ENCODE results near the gene TRPV6.

DNA sequence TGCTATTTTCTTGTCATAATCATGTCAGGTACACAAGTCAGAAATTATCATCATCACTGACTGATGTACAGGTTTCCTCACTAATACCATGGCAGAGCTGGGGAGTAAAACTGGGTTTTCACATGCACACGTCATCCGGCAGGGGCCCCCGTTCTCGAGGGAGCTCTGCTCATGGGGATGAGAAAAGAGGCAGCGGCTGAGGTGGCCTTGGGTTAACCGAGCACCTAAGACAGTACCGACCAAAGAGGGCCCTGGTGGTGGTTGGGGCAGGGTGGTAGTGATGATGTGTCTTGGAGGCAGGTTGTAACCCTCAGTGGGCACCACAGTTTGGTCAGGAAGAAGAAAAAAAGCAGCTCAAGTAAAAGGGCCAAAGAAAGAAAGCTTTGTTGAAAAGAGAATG, 12.1 kb upstream of the TRPV6 start:
- TF ChIP-seq, protein P1, sequence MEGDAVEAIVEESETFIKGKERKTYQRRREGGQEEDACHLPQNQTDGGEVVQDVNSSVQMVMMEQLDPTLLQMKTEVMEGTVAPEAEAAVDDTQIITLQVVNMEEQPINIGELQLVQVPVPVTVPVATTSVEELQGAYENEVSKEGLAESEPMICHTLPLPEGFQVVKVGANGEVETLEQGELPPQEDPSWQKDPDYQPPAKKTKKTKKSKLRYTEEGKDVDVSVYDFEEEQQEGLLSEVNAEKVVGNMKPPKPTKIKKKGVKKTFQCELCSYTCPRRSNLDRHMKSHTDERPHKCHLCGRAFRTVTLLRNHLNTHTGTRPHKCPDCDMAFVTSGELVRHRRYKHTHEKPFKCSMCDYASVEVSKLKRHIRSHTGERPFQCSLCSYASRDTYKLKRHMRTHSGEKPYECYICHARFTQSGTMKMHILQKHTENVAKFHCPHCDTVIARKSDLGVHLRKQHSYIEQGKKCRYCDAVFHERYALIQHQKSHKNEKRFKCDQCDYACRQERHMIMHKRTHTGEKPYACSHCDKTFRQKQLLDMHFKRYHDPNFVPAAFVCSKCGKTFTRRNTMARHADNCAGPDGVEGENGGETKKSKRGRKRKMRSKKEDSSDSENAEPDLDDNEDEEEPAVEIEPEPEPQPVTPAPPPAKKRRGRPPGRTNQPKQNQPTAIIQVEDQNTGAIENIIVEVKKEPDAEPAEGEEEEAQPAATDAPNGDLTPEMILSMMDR (IDR thresholded peaks at IDR 0.05) = no peak
- TF ChIP-seq POLR2A (IDR thresholded peaks at IDR 0.05) (no peak), POLR2AphosphoS5 (IDR thresholded peaks at IDR 0.05) (no peak)

Data from sigmoid colon (tissue), 4 donors.